Measurements from ENCODE around the gene LMOD2.
A peak's percentile ranks its signal among the peaks of the same experiment; 100 is the strongest.

Gene LMOD2

DNA sequence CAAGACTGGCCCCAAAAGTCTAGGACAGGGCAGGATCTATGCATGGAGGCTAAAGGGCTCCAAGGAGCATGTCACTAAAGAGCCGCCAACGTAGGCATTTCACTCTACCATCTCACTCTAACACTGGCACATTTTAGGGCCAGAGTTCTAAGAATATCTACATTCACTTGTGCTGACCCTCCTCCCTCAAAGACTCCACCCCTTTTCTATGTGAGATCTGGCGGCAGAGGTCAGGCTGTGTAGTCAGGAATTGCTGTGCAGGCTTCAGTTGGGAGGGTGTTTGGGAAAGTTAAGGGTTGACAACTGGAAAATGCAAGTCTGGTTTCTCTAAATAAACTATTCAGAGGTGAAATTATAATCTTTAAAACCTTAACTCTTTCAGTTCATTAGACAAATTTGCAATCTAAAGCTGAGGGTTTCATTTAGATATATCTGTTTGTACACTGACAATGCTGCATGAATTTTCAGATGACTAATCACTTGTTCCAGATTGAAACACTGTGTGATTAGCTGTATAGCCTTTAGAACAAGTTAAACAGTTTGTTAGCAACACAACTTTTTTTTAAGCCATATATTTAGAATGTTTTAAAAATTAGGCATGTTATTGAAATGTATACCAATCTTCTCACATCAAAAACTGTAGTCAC, 18.2 kb downstream of the LMOD2 start:
- no peak for DNase-seq

DNA sequence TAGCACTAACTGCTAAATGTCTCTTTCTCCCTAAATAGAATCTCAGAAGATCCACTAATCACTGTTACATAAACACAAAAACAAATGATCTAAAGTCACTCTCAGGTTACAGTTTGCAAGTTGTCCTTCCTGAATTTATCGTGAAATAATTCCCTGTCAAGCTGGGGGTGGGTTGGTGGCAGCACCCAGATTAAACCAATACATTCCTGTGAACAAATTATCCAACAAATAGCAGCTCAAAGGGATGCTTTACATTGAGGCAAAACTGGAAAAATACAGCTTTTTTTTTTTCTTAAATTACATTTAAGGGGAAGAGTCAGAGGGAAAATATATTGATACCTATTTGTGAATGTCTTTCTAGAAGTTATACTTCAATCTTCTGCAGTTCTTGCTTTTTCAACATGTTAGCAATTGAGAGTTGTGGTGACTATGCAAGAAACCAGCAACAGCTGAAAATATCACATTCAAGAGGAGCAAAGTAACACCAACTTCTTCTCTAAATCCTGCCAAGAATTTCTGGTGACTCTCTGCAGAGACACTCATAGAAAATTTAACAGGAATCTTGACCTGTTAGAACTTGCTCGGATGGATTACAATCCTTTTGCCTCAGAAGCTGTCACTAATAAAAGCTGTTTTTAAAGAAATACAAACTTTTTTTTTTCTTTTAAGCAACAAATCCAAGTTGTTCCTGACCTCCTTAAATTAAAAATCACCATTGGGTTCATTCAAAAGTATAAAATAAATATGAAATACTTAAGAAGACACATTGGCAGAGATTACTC, 18.9 kb downstream of the LMOD2 start:
- DNase-seq, result no peak

DNA sequence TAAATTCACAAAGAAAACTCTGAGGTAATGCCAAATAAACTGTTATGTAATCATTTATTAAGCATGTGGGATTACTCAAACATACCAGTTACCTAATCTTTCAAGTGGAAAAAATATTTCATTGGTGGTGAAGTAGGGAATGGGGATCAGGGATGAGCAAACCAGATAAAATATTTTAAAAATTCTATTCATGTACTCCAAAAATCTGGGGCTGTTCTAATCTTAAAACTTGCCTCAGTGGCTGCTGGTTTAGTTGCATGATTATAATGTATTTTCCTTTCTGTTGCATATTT, 19.5 kb downstream of the LMOD2 start:
- no peak for DNase-seq

DNA sequence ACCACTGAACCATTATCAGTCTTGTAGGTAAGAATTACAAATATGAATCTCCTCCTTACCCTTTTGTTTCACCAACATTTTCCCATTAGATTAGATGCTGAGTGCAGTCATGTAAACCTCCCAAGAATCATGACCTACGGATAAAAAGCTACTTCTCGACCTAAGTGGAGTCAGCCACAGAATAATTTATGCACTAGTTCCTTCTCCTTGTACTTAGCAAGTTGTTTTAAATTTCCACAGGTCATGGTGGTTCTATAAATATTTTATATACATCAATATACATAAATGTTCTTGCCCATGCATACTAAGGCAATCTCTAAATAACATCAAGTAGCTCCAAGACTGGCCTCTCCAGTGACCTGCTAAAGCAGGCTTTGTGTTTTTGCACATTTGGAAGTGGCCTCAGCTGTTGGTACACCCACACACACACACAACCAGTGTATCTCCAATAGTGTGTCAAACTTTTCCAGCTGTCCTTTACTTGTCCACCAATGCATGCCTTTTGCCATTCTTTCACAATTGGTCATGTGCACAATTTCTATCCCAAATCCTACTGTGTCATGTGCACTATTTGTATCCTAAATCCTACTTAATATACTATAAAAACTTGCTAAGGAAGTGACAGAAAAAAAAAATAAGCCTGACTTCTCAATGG, 21.5 kb downstream of the LMOD2 start:
- no peak for DNase-seq

DNA sequence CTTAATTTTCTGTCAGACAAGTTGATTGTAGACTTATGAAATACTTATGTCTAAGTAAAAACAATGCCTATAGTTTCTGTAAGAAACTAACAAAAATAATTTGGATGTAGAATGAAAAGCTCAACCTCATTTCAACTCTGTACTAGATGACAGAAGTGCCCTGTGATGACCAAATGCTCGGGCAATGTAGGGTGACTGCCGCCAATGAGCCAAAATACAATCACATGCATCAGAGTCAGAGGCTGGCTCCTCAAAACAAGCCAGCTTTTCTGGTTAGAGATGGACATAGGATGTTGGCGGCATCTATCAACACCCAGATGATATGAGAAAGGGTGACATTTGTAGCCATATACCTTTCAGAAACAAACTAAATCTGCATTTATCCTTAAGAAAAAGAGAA, 23.9 kb downstream of the LMOD2 start:
- no peak for DNase-seq

DNA sequence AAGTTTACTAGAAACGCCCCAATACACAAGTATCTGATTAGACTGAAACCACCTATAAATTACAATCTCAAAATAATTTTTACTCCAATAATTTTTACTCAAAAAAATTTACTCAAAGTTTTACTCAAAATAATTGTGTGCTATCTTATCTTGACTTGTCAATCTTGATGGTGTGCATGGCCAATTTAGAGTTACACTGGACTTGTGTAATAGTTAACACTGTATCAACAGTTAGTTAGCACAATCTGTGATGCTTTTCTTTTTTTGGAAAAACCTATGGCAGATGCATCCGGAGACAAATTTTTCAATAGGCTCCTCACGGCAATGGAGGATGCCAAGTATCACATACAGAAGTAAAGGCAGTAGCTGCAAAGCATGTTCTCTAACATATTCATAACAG, 24.9 kb downstream of the LMOD2 start:
- no peak for DNase-seq

DNA sequence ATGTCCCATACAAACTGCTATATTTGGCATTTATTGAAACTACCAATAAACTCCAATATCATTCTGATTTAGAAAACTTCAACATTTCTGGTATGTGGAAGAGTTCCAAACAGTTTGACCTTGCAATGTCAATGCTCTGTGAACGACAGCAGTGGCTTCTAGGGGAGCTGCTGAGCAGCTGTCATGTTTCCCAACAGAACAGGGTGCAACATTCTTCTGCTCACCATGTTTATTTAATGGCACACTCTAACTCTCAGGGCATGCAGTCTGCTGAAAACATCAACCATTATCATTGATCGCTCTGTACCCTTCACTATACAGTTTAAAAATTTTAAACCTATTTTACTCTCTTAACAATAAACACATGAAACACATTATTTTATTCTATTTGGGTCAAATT, 25.9 kb downstream of the LMOD2 start:
- DNase-seq, result no peak

DNA sequence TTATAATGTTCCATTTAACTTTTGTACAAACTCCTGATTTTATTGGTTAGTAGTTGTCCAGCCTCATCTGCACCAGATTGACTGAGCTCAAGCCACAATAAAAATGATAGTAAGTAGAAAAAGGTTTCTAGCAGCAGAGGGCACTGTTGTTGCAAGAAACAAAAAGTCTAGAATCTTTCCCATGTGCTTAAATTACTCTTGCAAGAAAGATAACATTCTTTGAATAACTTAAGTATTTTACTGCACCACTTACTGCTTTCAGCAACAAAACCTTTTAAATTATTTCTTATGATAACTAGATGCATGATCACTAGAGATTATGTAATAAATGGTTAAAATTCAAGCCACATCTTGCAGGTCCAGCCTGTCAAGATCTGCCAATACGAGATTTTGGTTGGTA, 27.0 kb downstream of the LMOD2 start:
- DNase-seq, result peak; percentile 47

DNA sequence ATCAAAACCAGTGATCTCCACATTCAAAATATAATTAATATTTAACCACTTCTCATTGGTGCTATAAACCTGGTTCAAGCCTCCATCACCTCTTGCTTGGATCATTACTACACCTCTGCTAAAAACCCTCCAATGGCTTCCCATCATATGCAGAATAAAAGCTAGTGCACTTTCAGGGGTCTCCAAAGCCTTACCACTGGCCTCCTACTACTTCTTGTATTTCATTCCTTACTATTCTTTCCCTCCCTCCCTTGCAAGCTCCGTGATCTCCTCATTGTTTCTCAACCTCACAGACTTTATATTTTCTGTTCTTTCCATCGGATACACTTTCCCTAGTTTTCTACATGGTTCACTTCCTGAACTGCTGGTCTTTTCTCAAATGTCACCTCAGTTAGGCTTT, 31.5 kb downstream of the LMOD2 start:
- DNase-seq, result no peak

DNA sequence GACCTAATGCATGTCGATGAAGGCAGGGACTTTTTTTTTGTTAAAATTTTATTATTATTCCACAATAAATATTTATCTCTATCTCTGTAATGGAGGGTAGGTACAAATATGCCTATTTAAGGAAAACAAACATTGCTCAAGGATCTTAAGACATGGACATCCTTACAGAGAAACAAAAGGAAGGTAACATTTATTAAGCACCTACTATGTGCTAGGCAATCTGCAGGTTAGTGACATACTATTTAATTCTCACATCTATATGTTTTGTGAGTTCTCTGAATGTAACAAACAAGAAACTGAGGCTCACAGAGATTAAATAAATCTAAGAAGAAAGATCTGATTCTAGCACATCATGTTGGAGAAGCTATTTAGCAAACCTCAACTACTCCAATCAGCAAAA, 32.1 kb downstream of the LMOD2 start:
- DNase-seq, result no peak

DNA sequence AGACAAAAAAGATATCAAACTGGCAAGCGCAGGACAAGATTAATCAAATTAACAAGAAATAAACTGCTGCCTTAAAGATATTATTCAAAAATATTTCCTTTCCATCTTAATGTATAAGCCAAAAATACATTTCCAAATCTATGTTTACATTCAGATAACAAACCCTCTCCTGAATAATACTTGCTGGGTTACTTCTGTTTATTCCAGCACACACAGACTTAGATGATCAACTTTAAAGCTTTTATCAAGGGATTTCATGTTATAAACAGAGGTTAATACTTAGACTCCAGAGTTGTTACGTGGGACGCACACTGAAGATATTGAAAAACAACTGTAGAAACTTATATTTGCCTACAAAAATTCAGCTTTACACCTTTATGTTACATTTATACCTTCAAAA, 33.6 kb downstream of the LMOD2 start:
- DNase-seq, result no peak

DNA sequence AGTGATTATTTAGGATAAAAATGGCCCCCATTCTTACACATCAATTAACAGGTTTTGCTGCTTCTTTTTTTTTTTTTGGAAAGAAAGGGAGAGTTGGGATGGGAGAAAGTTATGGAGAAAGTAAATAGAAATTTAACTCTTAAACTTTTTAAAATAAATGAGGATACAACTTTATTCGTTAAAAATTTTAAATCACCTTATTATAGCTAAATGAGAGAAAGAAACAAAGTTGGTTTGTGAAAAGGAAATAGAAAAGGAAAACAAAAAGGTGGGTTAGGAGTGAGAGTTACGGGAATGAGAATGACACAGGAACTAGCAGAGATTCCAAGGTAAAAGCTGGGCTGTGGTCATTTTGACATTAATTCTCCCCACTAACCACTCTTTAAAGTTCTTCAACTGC, 34.9 kb downstream of the LMOD2 start:
- no peak for DNase-seq

DNA sequence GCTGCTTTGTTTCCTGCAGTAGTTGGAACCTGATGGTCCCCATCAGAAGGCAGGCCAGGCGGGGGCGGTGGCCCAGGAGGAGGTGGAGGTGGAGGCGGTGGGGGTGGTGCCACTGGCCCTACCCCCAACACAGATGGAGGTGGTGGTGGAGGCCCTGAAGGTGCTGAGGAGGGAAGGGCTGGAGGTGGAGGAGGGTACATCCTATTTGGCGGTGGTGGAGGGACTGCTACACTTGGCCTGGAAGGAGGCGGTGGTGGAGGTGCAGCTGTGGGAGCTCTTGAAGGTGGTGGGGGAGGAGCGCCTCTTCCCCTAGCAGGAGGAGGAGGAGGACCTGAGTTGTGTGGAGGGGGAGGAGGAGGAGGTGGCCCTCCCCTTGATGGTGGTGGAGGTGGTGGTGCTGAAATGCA, 36.8 kb downstream of the LMOD2 start:
- no peak for DNase-seq

DNA sequence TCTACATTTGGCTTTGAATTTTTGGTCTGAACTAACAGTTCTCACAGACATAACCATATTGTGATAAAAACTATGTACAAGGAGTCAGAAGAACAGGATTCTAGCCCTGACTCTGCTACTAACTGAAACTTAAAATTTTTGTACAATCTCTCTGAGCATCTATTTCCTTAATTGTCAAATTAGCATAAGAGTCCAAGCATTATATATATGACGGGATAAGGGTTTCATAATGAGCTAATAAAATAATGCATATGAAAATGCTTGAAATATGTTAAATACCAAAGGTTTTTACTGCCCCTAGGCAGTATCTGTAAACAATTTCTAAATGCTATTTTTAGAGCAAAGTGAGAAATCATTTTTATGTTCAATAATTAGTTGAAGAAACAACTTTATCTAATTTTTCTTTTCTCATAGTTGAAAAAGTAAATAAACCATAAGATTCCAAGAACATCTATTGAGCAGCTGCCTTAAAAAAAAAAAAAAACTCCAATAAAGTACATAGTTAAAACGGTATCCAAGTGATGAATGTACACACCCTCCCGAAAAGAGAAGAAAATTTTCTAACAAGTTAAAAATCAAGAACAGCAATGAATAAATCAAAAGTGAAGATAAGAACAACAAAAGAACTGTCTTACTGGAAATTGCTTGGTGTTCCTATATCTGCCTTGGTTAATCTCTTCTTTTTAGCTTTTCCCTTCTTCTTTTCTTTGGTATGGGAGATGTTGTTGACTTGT, 40.4 kb downstream of the LMOD2 start:
- DNase-seq, result no peak

DNA sequence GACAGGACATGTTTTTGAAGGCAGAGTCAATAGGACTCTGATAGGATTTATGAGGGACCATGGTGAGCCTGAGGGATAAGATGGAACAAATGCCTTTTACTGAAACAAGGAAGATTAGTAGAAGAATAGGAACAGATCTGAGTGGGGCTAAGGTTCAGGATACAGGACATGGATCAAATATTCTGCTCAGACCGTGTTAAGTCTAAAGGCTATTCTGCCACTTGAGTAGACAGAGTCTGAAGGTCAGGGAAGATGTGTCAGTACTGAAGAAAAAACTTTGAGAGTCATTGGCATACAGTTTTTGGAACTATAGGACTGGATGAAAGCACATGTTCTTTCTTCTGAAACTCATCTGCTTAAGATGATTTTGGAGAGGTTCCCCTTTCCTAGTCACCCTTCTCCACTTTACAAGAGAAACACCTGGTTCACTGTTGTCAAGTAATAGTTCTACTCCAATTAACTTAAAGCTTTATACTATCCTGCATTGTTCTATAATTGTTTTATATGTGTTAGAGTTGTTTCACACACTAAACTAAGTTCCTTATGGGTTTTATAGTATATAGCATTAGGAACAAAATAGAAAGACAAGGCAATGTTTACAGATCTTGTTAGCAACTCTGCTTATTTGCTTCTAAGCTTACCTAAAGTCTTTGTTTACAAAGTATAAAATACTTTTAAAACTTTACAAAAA, 49.7 kb downstream of the LMOD2 start:
- DNase-seq, result no peak

DNA sequence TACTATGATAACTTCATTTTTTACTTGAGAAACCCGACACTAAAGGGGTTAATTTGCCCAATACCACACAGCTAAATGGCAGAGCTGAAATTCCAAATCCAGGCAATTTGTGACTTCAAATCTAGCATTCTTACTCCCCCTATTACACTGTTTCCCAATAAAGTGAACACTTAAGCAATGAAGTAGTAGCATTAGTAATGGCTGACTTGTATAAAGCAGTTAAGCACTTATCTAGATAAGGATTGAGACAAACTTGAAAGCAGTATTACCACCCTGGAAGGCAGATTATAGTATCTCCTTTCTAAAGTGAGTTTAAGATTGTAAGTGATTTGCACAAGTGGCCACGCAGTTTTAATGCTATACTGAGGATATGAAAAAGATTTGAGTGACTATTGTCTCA, 53.9 kb downstream of the LMOD2 start:
- no peak for DNase-seq

DNA sequence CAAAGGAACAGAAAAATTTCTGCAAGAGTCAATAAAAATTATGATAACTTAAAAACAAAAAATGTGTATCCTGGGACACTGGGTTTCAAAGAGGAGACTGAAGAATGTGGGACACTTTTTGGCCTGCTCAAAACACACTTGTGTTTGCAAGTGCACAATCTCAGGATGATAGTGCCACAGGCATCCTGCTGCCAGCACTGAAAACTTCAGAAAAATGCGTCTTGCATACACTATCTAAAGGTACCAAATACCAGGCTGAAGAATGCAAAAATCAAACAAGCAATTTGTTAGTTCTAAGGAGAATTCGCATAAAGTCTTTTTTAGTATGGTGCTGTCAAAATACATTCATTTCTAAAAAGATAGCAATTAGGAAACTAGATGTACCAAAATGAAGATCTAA, 55.0 kb downstream of the LMOD2 start:
- DNase-seq, result no peak

DNA sequence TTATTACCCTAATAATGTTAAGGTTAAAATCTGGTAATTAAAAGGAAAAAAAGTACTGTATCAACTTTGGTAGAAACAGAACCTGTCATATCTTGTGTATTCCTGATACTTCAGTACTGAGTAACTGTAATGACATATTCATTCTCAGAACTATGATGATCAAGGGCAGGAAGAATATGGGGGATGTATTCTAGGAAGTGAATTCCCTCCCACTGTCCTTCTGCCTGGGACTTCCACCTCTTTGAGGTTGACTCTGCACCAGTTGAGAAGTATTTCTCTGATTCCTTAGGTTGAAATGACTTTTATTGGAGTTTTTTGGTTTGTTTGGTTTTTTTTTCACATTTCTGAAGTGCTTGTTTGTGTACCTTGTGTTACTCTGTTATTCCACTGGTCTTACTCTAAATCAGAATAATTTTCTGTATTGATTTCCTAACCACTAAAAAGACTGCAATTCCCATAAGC, 56.2 kb downstream of the LMOD2 start:
- DNase-seq, result peak; percentile 51

DNA sequence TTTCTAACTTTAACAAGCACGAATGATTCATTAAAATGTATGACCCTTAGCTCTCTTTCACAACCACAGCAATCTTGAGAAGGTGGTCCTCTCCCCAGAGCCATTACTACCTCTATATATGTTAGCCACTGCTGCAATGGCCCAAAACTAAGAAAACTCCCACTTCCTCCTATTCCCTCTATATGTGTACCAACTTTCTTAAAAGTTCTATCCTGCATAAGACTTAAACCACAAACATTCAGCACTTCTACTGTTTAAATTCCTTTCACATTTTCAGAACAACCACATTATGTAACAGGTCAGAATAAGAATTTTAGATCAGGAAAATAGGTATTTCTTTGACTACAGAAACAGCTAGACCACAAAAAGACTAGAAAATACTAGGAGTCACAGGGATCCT, 57.0 kb downstream of the LMOD2 start:
- DNase-seq, result no peak

Data from activated CD4-positive, alpha-beta T cell treated with anti-CD3 and anti-CD28 coated beads, Interleukin-2, Interleukin-6, amounts not matched to agents 100 ng/mL and 50 ng/mL, durations not matched to agents 16 hours and 8 hours (primary cell).